ENCODE results near the gene ABCC11.

DNA sequence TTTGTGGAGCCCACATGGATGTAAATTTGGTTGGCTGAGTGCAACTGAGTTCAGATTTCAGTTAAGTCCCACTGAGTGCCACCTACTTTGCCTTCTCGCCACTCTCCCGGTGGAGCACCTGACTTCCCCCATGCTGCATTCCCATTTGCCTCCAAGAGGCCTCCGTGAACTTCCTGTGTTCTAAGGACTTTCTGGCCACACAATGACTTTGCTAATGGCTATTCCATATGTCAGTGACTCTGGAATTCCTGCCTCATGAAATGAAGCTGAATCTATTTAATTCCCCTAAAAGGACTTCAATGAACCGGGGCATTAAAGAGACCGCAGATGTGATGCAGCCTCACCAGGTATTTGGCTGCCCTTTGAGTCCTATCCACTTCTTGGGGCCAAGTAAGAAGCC is 121.5 kb downstream of the ABCC11 start:
- TF ChIP-seq POLR2A (IDR thresholded peaks at IDR 0.05) = no peak
- TF ChIP-seq, protein P1, sequence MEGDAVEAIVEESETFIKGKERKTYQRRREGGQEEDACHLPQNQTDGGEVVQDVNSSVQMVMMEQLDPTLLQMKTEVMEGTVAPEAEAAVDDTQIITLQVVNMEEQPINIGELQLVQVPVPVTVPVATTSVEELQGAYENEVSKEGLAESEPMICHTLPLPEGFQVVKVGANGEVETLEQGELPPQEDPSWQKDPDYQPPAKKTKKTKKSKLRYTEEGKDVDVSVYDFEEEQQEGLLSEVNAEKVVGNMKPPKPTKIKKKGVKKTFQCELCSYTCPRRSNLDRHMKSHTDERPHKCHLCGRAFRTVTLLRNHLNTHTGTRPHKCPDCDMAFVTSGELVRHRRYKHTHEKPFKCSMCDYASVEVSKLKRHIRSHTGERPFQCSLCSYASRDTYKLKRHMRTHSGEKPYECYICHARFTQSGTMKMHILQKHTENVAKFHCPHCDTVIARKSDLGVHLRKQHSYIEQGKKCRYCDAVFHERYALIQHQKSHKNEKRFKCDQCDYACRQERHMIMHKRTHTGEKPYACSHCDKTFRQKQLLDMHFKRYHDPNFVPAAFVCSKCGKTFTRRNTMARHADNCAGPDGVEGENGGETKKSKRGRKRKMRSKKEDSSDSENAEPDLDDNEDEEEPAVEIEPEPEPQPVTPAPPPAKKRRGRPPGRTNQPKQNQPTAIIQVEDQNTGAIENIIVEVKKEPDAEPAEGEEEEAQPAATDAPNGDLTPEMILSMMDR (IDR thresholded peaks at IDR 0.05 in 4 of 5, conservative IDR thresholded peaks at IDR 0.05 in 1 of 5) = no peak

All from gastrocnemius medialis (tissue), 4 donors.